Naive thymus-derived CD8-positive, alpha-beta T cell (primary cell): ENCODE results near the gene DPF3. TPM values are rescaled to one million over a fixed set of nuclear protein-coding genes. Genes with fewer than 3 reads are reported as not detected.

ENCODE experiments used
- ATAC-seq, 2 donors: fragments of 150-1000 bp; cut with Tn5 transposase in 1 of 2; sonication (Bioruptor Pico), chemical (Tn5 transposase) in 1 of 2; 1 replicate in 1 of 2; 2 replicates in 1 of 2; pipeline ENCODE4 v1.10.0; 2021; ENCODE audit warnings: mild to moderate bottlenecking in 2 of 2, moderate library complexity in 2 of 2
- POLR2A ChIA-PET: fragments of 350-600 bp; sonication (Branson Sonifier 250); formaldehyde crosslinking; loops from one replicate; lab custom pipeline; 2021; ENCODE audit warnings: antibody characterized with exemption; lab: Charles Lee
- DNase-seq, 10 donors: peaks; one replicate each; pipeline versions ENCODE4 v3.0.0 to v3.0.0-alpha.2; 2020 to 2022
- H3K27ac Mint-ChIP-seq, 10 donors: one replicate each; pipeline ENCODE4 v1.8.0; 2020 to 2022; ENCODE audit warnings: mild to moderate bottlenecking in 10 of 10, mixed read lengths in 10 of 10, moderate library complexity in 4 of 10, inconsistent platforms in 1 of 10
- H3K27me3 Mint-ChIP-seq, 5 donors: one replicate each; pipeline ENCODE4 v1.8.0; 2021 to 2022; ENCODE audit warnings: mixed read lengths in 5 of 5
- H3K36me3 Mint-ChIP-seq, 3 donors: one replicate each; pipeline ENCODE4 v1.8.0; 2020 to 2022; ENCODE audit warnings: mixed read lengths in 3 of 3, mild to moderate bottlenecking in 2 of 3, inconsistent platforms in 1 of 3
- H3K4me1 Mint-ChIP-seq, 4 donors: one replicate each; pipeline ENCODE4 v1.8.0; 2021 to 2022; ENCODE audit warnings: mixed read lengths in 4 of 4
- H3K4me3 Mint-ChIP-seq, 10 donors: one replicate each; pipeline ENCODE4 v1.8.0; 2020 to 2022; ENCODE audit warnings: mild to moderate bottlenecking in 10 of 10, mixed read lengths in 10 of 10, moderate library complexity in 6 of 10, inconsistent platforms in 1 of 10
- H3K9me3 Mint-ChIP-seq, 9 donors: one replicate each; pipeline ENCODE4 v1.8.0; 2020 to 2022; ENCODE audit warnings: mixed read lengths in 9 of 9, mild to moderate bottlenecking in 3 of 9, inconsistent platforms in 1 of 9, moderate library complexity in 1 of 9
- polyA plus RNA-seq, 3 donors: library from polyadenylated mRNA; unstranded; fragments of 300-500 nt; fragmentation: Illumina TruSeq; gene quantifications; one replicate each; pipeline ENCODE4 v1.2.3, GENCODE V29; 2021
- total RNA-seq, 8 experiments: library from RNA in 2 of 8; stranded (reverse) in 2 of 8; gene quantifications; one replicate each; pipeline ENCODE4 v1.2.3 and lab custom pipeline; 2021 to 2026

Gene DPF3
- total and polyA plus RNA-seq, 5 experiments from 2014 or later, result 0.35 to 0.58 (median 0.52) TPM

- Mint-ChIP-seq H3K9me3 (no peaks in the 10 kb centered on the region), H3K4me1 (peaks cover 37 to 64% (median 52%) of the 10 kb centered on the region in 4 donors), H3K27me3 (no peaks in the 10 kb centered on the region), H3K27ac (peak overlapping the region in 3 of 10 donors; percentile 49 to 73 (median 57)), H3K4me3 (peak overlapping the region in 4 of 10 donors; percentile 9 to 43 (median 24)), H3K36me3 (no peaks in the 10 kb centered on the region)
- DNase-seq, result no peak
- POLR2A ChIA-PET, result no interaction called here
- no peak for ATAC-seq
Measured at GRCh38 chr14:72716476-72716875, 177.4 kb downstream of the DPF3 start.

GRCh38 chr14:72715850-72716228, 178.1 kb downstream of the DPF3 start:
- ATAC-seq, result no peak

GRCh38 chr14:72715215-72715849, 178.6 kb downstream of the DPF3 start:
- Mint-ChIP-seq H3K36me3 (no peaks in the 10 kb centered on the region), H3K27ac (peak overlapping the region in 7 of 10 donors; percentile 5 to 85 (median 63)), H3K4me3 (peak overlapping the region in 7 of 10 donors; percentile 51 to 83 (median 64)), H3K27me3 (no peaks in the 10 kb centered on the region), H3K9me3 (no peaks in the 10 kb centered on the region), H3K4me1 (peaks cover 35 to 58% (median 51%) of the 10 kb centered on the region in 4 donors)
- POLR2A ChIA-PET, result no interaction called here
- DNase-seq (no peak), ATAC-seq (no peak)

More at GRCh38 chr14:72715850-72716228, 178.1 kb downstream of the DPF3 start:
- Mint-ChIP-seq H3K36me3 (no peaks in the 10 kb centered on the region), H3K27me3 (no peaks in the 10 kb centered on the region), H3K4me3 (peak overlapping the region in 3 of 10 donors; percentile 9 to 76 (median 20)), H3K27ac (peak overlapping the region in 2 of 10 donors; percentile 57 to 73), H3K9me3 (no peaks in the 10 kb centered on the region), H3K4me1 (peaks cover 37 to 60% (median 52%) of the 10 kb centered on the region in 4 donors)
- POLR2A ChIA-PET, result no interaction called here
- DNase-seq, result no peak

- Mint-ChIP-seq H3K27me3 (no peaks in the 10 kb centered on the region), H3K4me3 (peak overlapping the region in 6 of 10 donors; percentile 51 to 83 (median 70)), H3K36me3 (no peaks in the 10 kb centered on the region), H3K4me1 (peaks cover 35 to 58% (median 50%) of the 10 kb centered on the region in 4 donors), H3K9me3 (no peaks in the 10 kb centered on the region), H3K27ac (peak overlapping the region in 6 of 10 donors; percentile 31 to 85 (median 64))
- no peak for ATAC-seq
- DNase-seq, result no peak
- POLR2A ChIA-PET, result no interaction called here
Measured at GRCh38 chr14:72714871-72715214, 179.1 kb downstream of the DPF3 start.

GRCh38 chr14:72714094-72714493, 179.8 kb downstream of the DPF3 start:
- POLR2A ChIA-PET, result interaction anchor here (0.6 kb wide), 1 partner anchor 12 kb away, joined by 4 read pairs; no protein-coding TSS in a partner anchor
- Mint-ChIP-seq H3K4me1 (peaks cover 35 to 58% (median 50%) of the 10 kb centered on the region in 4 donors), H3K27me3 (no peaks in the 10 kb centered on the region), H3K27ac (peak overlapping the region; percentile 1 to 93 (median 66)), H3K9me3 (no peaks in the 10 kb centered on the region), H3K36me3 (no peaks in the 10 kb centered on the region), H3K4me3 (peak overlapping the region; percentile 51 to 83 (median 70))
- ATAC-seq, result peak; percentile 89 to 90
- DNase-seq, result peak in 9 of 10 donors; percentile 29 to 74 (median 61)

- Mint-ChIP-seq H3K4me3 (peak overlapping the region in 2 of 10 donors; percentile 7 to 15), H3K36me3 (no peaks in the 10 kb centered on the region), H3K27ac (peak overlapping the region in 1 of 10 donors; percentile 24), H3K27me3 (no peaks in the 10 kb centered on the region), H3K4me1 (peaks cover 33 to 51% (median 44%) of the 10 kb centered on the region in 4 donors), H3K9me3 (no peaks in the 10 kb centered on the region)
- DNase-seq (no peak), ATAC-seq (no peak)
- POLR2A ChIA-PET, result no interaction called here
Measured at GRCh38 chr14:72711936-72712335, 182.0 kb downstream of the DPF3 start.

- ATAC-seq, result no peak
- H3K9me3 Mint-ChIP-seq, result no peaks in the 10 kb centered on the region
- peaks cover 25 to 32% (median 27%) of the 10 kb centered on the region in 4 donors for H3K4me1 Mint-ChIP-seq
- H3K36me3 Mint-ChIP-seq, result no peaks in the 10 kb centered on the region
- no peaks in the 10 kb centered on the region for H3K27me3 Mint-ChIP-seq
- POLR2A ChIA-PET, result no interaction called here
- no peak overlapping the region for H3K27ac Mint-ChIP-seq
- DNase-seq, result no peak
- no peak overlapping the region for H3K4me3 Mint-ChIP-seq
Measured at GRCh38 chr14:72709916-72710611, 183.8 kb downstream of the DPF3 start.

- H3K4me1 Mint-ChIP-seq, result peaks cover 13 to 20% (median 16%) of the 10 kb centered on the region in 4 donors
- POLR2A ChIA-PET, result no interaction called here
Measured at GRCh38 chr14:72708708-72709475, 185.0 kb downstream of the DPF3 start.

GRCh38 chr14:72708222-72708621, 185.7 kb downstream of the DPF3 start:
- POLR2A ChIA-PET, result no interaction called here
- Mint-ChIP-seq H3K9me3 (no peaks in the 10 kb centered on the region), H3K27me3 (no peaks in the 10 kb centered on the region), H3K36me3 (no peaks in the 10 kb centered on the region), H3K4me3 (no peak overlapping the region), H3K4me1 (peaks cover 7 to 14% (median 11%) of the 10 kb centered on the region in 4 donors), H3K27ac (no peak overlapping the region)
- no peak for ATAC-seq
- DNase-seq, result no peak

More at GRCh38 chr14:72708708-72709475, 185.0 kb downstream of the DPF3 start:
- Mint-ChIP-seq H3K27ac (no peak overlapping the region), H3K27me3 (no peaks in the 10 kb centered on the region), H3K4me3 (no peak overlapping the region), H3K9me3 (no peaks in the 10 kb centered on the region), H3K36me3 (no peaks in the 10 kb centered on the region)
- ATAC-seq, result no peak
- DNase-seq, result no peak

- no peaks in the 10 kb centered on the region for H3K36me3 Mint-ChIP-seq
- DNase-seq, result no peak
- POLR2A ChIA-PET, result no interaction called here
- no peaks in the 10 kb centered on the region for H3K27me3 Mint-ChIP-seq
- no peak overlapping the region for H3K27ac Mint-ChIP-seq
- H3K4me1 Mint-ChIP-seq, result peaks cover 0 to 8% (median 2%) of the 10 kb centered on the region in 4 donors
- ATAC-seq, result no peak
- no peak overlapping the region for H3K4me3 Mint-ChIP-seq
- no peaks in the 10 kb centered on the region for H3K9me3 Mint-ChIP-seq
Measured at GRCh38 chr14:72706485-72706884, 187.4 kb downstream of the DPF3 start.

- no peaks in the 10 kb centered on the region for H3K9me3 Mint-ChIP-seq
- POLR2A ChIA-PET, result no interaction called here
- H3K36me3 Mint-ChIP-seq, result no peaks in the 10 kb centered on the region
- H3K4me3 Mint-ChIP-seq, result no peak overlapping the region
- ATAC-seq (no peak), DNase-seq (no peak)
- peaks cover 0 to 10% (median 4%) of the 10 kb centered on the region in 4 donors for H3K4me1 Mint-ChIP-seq
- H3K27me3 Mint-ChIP-seq, result no peaks in the 10 kb centered on the region
- no peak overlapping the region for H3K27ac Mint-ChIP-seq
Measured at GRCh38 chr14:72704502-72704901, 189.4 kb downstream of the DPF3 start.

- Mint-ChIP-seq H3K27me3 (no peaks in the 10 kb centered on the region), H3K4me3 (no peak overlapping the region), H3K9me3 (no peaks in the 10 kb centered on the region), H3K27ac (peak overlapping the region in 1 of 10 donors; percentile 28), H3K4me1 (peaks cover 0 to 12% (median 4%) of the 10 kb centered on the region in 4 donors), H3K36me3 (no peaks in the 10 kb centered on the region)
- POLR2A ChIA-PET, result no interaction called here
- DNase-seq, result no peak
- no peak for ATAC-seq
Measured at GRCh38 chr14:72701605-72702004, 192.3 kb downstream of the DPF3 start.

- Mint-ChIP-seq H3K4me1 (peaks cover 0 to 12% (median 4%) of the 10 kb centered on the region in 4 donors), H3K27ac (no peak overlapping the region), H3K4me3 (no peak overlapping the region), H3K36me3 (no peaks in the 10 kb centered on the region), H3K9me3 (no peaks in the 10 kb centered on the region), H3K27me3 (no peaks in the 10 kb centered on the region)
- DNase-seq, result no peak
- POLR2A ChIA-PET, result no interaction called here
- no peak for ATAC-seq
Measured at GRCh38 chr14:72701237-72701565, 192.7 kb downstream of the DPF3 start.
